Stromal cell of bone marrow (primary cell): ENCODE results near the gene SEMA7A.

ENCODE experiments used
- DNase-seq: peaks from one replicate; pipeline ENCODE4 v3.0.0-alpha.2; 2012; ENCODE audit warnings: low read depth

Gene SEMA7A

GRCh38 chr15:74415966-74416916 is 17.5 kb downstream of the SEMA7A start:
- DNase-seq = no peak

DNA sequence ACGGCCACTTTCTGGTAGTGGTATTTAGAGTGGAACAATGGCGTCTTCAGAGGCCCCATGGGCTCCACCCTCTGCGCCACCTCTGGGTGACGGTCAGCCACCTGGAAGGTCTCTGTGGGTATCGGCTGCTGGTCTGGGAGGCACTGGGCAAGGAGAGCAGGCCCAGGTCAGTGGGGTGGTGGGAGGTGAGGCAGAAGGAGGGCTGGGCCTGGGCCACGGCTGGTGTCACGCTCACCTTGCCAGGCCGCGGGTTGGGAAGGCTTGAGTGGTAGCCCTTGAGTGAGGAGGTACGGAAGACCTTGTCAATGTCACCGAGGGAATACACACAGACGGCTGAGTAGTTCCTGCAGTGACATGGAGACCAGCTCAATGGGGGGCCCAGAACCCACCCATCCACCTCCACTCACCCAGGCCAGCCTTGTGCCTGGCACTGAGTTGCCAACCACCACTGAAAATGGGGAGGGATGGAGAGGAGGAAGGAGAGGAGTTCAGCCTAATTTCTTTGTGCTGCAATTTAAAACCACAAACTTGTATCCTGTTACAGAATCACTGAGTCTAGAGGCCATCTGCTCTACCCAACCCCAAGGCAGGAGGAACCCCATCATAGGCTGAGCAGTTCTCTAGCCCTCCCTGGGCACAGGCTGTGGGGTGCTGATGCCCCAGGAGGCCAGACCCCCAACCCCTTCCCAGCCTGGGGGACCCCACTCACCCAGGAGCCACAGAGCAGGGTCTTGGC is 19.0 kb downstream of the SEMA7A start:
- no peak for DNase-seq

DNA sequence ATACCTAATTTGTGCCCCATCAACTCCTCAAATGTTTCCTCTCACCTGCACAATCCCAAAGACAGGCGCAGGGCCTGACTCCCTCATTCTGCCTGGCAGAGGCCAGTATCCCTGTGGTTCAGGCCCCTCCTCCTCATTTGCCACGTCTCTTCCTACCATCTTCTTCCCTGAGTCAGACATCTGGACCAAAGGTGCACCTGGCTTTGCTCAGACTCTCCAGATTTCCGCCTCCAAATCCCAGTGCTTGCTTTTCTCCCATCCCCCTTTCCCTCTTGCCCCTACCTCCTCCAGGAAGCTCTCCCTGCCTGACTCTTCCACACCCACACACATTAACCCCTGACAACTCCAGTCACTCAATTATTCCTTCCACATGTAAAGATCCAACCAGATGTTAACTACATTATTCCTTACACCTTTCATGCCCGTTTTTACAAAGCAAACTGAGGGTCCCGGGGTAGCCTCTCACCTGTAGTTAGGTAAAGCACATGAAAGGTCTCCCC is 19.6 kb downstream of the SEMA7A start:
- DNase-seq = no peak

DNA sequence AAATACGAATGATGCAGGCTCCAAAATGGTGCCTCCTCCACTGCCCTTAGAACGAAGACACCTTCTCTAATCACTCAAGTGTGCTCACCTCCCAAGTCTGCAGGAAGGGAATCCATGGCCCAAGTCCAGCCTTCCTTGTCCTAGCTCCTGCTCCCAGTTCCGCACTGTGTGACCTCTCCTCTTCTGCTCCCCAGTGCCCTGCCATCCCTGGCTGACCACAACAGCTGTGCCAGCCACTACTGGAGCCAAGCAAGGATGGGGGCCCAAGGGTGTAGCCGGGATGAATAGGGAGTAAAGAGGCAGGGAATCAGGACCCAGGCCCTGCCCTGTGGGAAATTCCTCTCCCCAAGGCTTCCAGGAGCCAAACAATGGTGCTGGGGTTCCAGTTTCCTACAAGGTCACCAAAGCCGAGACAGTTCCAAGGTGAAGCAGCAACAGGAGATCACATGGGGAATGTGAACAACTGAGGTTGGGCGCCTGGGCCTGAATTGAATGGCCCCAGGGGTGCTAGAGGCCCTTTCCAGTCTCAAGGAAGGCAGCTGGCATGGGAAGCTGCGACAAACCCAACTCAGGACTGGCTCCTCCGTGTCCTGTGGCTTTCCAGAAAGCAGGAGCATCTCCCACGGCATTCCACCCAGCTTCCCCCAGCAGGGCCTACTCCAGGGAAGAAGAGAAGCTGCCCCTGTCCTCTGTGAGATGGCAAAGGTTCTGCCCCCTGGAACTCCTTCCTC is 20.2 kb downstream of the SEMA7A start:
- DNase-seq = no peak

DNA sequence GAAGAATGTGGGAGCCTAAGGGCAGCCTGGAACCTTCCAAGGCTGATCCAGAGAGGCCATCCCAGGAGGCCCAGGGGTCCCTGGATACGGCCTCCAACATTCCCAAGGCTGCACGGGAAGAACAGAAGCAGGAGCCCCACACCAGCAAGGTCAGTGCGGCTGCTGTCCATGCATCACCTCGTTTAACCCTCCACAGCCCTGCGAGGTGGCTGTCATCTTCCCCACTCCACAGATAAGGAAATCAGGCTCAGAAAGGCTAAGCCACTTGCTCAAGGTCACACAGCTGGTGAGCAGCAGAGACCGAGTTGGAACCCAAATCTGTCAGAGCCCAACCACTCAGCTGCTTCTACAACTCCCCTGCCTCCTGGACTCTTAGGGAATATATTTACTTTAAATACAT is 21.6 kb downstream of the SEMA7A start:
- no peak for DNase-seq

DNA sequence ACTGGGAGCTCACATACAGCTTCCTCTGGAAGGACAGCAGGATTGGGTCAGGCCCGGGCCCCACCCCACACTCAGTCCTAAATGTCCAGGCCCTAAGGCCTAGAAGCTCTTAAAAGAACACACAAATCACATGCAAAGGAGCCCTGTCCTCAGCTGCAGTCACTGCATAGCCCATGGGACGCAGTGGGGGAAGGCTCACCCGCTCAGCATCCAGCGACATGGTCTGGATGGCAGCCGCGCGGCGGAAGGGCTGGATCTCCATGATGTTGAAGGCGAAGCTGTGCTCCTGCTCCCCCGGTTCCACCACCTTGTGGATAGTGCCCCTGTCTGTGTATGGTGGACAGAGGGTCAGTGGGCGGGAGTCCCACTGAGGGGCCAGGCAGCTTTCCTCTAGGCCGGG is 22.1 kb downstream of the SEMA7A start:
- no peak for DNase-seq

DNA sequence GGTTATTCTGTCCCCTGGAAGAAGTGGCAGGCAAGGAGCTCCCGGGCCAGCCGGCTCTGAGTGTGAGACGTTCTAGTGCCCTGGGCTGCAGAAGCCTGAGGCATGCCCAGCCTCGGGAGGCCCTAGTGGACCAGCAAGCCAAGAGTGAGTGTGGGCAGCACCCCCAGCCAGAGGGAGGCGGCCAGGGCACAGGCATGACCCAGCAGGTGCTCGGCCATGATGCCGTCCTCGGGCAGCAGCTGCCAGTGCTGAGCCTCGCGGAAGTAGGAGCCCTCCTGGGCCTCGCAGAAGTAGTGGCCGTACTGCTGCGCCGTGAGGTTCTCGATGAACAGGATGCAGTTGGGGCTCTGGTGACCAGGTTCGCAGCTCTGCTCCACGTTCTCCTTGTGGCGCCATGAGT is 23.3 kb downstream of the SEMA7A start:
- no peak for DNase-seq

DNA sequence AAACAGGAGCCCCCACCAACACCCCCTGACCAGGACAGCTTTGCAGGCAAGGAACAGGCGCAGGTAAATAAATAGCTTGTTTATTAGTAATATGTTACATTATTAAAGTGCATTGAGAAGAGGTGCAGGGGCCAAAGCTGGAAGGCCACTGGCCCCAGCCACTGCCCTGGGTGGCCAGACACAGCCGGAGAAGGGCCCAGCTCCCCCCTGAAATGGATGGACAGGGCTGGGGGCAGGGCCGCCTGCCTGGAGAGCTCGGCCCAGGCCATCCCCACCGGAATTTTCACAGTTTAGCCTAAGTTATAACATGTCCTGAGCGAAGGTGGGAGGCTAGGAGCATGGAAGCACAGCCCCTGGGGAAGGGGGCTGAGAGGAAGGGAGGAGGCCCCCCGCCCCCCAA is 24.5 kb downstream of the SEMA7A start:
- DNase-seq = no peak

GRCh38 chr15:74408815-74409214 is 24.9 kb downstream of the SEMA7A start:
- no peak for DNase-seq

DNA sequence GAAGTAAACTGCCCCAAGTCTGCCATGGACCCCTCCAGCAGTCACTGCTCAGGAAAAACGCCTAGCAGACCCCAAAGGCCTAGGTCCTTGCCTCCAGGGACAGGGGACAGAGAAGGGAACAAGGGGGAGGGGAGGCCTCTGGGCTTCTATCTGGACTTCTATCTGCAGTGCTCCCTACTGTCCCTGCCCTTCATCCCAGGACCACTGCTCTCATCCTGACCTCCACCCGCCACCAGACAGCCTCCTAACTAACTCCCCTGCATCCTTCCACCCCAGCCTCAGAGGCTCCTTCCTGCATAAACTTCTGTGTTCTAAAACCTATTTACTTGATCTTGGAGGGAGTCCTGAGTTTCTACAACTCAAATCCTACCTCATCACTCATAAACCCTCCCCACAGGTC is 25.4 kb downstream of the SEMA7A start:
- DNase-seq = no peak

DNA sequence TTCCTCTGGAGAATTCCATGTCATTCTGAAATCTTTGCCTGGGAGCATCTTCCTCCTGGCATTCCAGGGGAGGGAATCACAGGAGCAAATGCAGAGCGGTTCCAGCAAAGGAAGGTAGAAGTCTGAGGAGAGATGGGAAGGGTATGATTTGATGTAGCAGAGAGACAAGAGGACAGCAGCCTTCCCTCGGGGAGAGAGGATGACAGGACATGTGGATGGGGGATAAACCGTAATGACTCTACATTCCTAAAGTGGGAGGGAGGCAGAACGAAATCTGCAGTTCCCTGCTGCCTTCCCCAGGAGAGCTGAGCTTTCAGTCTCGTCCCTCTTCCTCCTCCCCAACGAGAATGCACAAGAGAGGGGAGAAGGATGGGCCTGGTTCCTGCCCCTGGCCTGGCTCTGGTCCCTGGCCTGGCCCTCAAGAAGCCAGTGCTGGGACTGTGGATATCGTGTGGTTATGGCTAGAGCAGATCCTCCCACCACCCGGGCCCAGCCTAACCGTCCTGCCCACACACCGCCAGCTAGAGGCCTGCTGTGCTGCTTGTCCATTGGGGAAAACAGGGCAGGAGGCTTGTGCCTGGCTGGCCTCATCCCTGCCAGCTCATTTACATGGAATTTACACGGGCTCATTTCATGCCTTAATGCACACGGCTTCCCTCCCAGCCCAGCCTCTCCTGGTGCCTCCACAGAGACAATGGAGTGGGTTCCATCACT is 26.6 kb downstream of the SEMA7A start:
- peak; percentile 81 for DNase-seq

- DNase-seq = no peak
Observed at GRCh38 chr15:74406517-74406916, 27.2 kb downstream of the SEMA7A start.

- DNase-seq = no peak
Observed at GRCh38 chr15:74405823-74406222, 27.9 kb downstream of the SEMA7A start.

DNA sequence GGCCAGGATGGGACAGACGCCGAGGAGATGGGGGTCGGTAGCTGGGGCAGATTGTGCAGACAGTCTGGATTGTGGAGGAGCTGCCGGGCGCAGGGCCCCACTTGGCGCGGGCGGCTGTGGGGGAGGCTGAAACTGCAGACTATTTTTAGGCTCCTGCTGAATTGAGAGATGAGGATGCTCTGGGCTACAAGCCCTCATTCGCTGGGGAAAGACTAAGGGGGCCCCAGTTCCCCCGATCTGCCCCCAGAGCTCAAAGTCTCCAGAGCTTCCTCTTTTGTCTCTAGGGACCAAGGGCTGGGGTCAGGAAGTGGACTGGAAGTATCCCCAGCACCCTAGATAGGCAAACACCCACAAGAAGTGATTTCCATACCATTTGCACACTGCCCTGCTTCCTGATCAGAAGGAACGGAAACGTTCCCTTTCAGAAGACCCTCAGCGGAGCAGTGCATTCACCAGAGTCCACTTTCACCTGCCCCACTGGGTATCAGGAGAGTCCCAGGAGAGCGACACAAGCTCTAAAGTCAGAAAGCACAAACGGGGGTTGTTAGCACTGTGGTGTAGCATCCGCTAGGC is 29.7 kb downstream of the SEMA7A start:
- DNase-seq = no peak

DNA sequence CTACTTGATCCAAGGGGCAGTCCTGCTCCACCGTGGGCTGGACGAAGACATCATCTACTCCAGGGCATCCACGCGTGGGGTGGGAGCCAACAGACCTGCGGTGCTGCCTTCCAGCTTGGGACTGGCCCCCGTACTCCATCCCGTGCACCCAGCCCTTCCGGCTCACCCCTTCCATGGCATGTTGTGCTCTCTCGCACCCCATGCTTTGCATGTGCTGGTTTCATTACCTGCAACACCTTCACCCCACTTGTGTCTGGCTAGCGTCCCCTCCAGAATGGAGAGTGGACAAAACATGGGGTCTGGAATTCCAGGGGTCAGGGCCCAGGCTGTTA is 30.2 kb downstream of the SEMA7A start:
- DNase-seq = no peak

DNA sequence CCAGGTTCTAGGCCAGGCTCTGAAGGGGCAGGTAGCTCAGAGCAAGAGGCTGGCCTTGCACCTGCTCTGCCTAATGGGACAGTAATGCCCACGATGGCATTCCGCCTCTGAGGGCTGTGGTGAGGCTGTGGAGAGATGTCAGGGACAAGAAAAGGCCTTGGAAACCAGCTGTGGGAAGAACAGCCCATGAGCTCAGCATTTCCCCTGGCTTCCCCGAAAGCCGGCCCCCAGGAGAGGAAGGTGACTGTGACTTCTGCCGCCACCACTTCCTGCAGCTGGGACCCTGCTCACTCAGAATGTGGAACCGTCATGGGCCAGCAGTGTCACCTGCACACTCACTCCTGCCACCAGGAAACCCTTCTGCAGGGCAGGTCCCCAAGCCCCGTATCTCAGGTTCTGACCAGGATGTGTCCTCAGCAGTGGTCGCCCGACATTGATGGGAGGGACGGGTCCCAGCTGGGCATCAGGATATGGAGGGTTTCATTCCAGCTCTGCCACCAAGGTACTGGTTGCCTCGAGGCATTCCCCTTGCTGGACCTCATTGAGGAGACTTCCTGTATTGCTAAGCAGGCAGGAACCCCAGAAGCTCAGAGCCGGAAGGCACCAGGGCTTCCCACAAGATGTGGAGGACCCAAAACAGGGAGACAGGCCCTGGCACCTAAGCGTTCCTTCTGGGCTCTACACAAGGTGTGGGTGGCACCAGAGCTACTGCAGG is 30.7 kb downstream of the SEMA7A start:
- no peak for DNase-seq

DNA sequence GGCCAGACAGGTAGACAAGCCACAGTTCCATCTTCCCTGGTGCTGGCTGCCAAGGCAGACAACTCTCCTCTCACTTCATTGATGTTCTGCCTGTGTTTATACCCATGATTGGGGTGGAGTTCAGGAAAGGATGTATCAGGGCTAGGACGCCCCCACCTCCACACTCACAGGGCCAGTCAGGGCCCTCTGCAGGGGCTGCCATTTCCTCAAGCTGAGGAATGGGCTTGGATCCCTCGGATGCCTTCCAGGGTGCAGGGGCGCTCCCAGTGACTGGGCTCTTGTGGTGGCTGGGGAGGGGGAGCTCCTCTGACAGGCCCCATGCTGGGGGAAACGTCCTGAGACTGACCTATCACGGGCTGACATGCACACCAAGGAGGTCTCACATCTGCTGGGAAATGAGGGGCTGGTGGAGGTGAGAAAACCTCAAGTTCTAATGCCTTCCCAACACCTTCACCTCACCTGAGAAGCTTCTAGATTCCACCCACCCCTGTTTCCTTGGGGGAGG is 31.4 kb downstream of the SEMA7A start:
- no peak for DNase-seq

DNA sequence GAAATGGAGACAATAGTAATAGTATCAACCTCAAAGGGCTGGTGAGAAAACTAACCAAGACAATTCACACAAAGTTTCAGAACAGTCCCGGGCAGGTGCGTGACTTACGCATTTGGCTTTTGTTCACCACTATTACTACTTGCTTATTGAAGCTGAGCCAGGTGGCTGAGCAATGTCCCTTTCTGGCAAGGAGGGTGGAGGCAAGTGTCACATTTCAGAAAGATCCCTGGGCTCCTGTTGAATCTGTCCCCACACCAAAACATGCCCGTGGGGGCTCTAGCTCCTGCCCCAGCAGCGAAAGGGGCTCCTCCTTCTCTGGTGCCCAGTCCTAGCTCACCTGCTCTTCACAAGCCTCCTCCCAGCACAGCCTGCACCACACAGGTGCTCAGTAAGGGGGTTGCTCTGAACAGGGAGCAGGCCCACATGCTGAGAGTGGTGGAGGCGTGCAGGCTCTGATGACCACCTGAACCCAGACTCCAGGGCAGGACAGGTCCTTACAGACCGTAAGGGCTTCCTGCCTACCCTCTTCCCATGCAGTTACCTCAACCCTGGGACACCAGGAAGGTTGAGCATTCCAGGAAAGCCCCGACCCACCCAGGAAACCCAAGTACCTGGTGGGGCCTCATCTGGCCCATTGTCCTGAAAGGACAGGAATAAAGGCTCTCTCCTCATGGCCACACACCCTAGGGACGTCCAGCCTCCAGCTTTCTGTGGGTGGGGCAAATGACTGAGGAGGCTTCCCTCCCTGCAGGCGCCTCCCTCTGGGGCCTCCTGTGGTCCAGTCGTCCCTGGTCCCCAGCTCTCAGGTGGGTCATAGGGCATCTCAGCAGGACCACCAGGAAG is 32.6 kb downstream of the SEMA7A start:
- DNase-seq = no peak

DNA sequence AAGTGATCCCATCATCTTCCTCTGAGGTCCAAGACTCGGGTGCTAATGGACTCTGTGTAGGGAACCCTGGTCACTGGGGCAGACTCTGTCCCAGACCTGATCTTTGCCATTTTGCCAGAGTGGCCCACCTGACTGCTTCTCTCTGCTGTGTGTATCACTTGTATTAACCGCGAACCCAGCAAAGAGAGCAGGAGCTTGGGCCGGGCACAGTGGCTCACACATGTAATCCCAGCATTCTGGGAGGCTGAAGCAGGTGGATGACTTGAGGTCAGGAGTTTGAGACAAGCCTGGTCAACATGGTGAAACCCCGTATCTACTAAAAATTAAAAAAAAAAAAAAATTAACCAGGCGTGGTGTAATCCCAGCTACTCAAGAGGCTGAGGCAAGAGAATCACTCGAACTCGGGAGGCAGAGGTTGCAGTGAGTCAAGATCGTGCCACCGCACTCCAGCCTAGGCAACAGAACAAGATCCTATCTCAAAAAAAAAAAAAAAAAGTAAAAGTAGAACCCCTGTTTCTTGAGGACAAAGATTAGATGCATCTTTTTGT is 33.4 kb downstream of the SEMA7A start:
- no peak for DNase-seq
